PC-9 (cell line): ENCODE data around the gene RABAC1.

Source experiments
- EZH2 ChIP-seq: fragments of 200-600 bp; sonication (generic); IDR thresholded peaks from 2 replicates; pipeline ENCODE4 v1.8.0; 2017; ENCODE audit warnings: antibody characterized with exemption, low read depth
- TF ChIP-seq, protein P1 (sequence below): fragments of 200-600 bp; sonication (generic); conservative IDR thresholded peaks from 2 replicates; pipeline ENCODE4 v1.6.1; 2017; ENCODE audit warnings: mixed run types, antibody characterized with exemption, mild to moderate bottlenecking, moderate library complexity

DNA sequence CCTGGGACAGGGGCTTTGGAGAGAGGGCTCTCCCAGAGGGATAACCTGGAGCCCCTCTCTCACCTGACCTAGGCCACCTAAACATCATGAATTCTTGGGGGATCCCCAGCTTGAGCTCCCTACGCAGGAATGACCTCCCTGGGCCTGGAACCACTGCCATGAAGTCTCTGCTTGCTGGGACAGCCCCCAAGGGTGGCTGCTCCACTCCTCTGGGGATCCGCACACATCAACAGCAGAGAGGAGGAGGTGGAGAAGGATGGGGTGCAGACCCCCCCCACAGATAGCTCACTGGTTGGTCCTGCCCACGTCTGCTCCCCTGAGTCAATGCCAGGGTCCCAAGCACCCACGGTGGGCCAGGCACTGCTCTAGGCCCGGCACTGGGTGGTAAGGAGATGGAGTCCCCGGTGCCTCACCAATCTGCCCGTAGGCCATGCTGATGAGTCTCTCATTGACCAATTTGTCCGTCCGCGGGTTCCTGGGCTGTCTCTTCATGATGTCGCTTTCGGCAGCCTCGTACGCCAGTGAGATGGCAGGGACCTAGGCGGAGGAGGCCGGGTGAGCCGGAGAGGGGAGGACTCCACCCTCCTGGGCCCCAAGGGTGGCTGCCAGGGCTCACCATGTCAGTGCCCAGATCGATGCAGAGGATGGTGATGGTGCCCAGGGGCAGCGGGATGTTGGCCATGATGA, 10.8 kb upstream of the RABAC1 start:
- TF ChIP-seq, protein P1, sequence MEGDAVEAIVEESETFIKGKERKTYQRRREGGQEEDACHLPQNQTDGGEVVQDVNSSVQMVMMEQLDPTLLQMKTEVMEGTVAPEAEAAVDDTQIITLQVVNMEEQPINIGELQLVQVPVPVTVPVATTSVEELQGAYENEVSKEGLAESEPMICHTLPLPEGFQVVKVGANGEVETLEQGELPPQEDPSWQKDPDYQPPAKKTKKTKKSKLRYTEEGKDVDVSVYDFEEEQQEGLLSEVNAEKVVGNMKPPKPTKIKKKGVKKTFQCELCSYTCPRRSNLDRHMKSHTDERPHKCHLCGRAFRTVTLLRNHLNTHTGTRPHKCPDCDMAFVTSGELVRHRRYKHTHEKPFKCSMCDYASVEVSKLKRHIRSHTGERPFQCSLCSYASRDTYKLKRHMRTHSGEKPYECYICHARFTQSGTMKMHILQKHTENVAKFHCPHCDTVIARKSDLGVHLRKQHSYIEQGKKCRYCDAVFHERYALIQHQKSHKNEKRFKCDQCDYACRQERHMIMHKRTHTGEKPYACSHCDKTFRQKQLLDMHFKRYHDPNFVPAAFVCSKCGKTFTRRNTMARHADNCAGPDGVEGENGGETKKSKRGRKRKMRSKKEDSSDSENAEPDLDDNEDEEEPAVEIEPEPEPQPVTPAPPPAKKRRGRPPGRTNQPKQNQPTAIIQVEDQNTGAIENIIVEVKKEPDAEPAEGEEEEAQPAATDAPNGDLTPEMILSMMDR, result no peak
- TF ChIP-seq EZH2, result no peak
